DND-41 (cell line): ENCODE measurements around the gene EPN3.

Experiments used
- ATAC-seq: fragments of 200-7000 bp; cut with Tn5 transposase; 3 replicates; pipeline ENCODE4 v1.9.1; 2021; ENCODE audit warnings: low read depth; ENCODE audit not compliant: insufficient read depth
- DNase-seq: peaks from one replicate; pipeline ENCODE4 v3.0.0-alpha.2; 2020
- H2AFZ ChIP-seq: 2 replicates; pipeline ENCODE4 v1.6.0; 2012; ENCODE audit warnings: low read depth, low read length
- H3K27ac ChIP-seq: 2 replicates; pipeline ENCODE4 v1.5.1; 2012; ENCODE audit warnings: low read length, inconsistent platforms
- H3K27me3 ChIP-seq: fragments of 200-600 bp; sonication (generic); 2 replicates; pipeline ENCODE4 v1.6.0; 2012; ENCODE audit warnings: low read length, mild to moderate bottlenecking, inconsistent platforms; ENCODE audit not compliant: insufficient read depth, poor library complexity
- H3K36me3 ChIP-seq: 2 replicates; pipeline ENCODE4 v1.5.1; 2012; ENCODE audit warnings: low read length, inconsistent platforms; ENCODE audit not compliant: insufficient read depth
- H3K4me1 ChIP-seq: 2 replicates; pipeline ENCODE4 v1.5.1; 2012; ENCODE audit warnings: mild to moderate bottlenecking, low read length; ENCODE audit not compliant: insufficient read depth
- H3K4me2 ChIP-seq: 2 replicates; pipeline ENCODE4 v1.6.0; 2012; ENCODE audit warnings: mild to moderate bottlenecking, moderate library complexity, low read length, inconsistent platforms; ENCODE audit not compliant: insufficient read depth
- H3K4me3 ChIP-seq, 2 experiments: fragments of 200-600 bp in 1 of 2; shearing (Covaris generic) in 1 of 2; 2 replicates each; pipeline ENCODE4 v1.5.1; 2012 to 2016; ENCODE audit warnings: inconsistent platforms in 2 of 2, low read length in 2 of 2, mild to moderate bottlenecking in 2 of 2, low read depth in 1 of 2, moderate library complexity in 1 of 2
- H3K79me2 ChIP-seq: 2 replicates; pipeline ENCODE4 v1.6.0; 2012; ENCODE audit warnings: low read length, inconsistent platforms; ENCODE audit not compliant: insufficient read depth
- H3K9ac ChIP-seq: 2 replicates; pipeline ENCODE4 v1.6.0; 2012; ENCODE audit warnings: low read depth, mild to moderate bottlenecking, inconsistent platforms, low read length, moderate library complexity
- H3K9me3 ChIP-seq: 2 replicates; pipeline ENCODE4 v1.5.1; 2012; ENCODE audit warnings: low read length, moderate library complexity, mild to moderate bottlenecking, inconsistent platforms; ENCODE audit not compliant: insufficient read depth, severe bottlenecking
- H4K20me1 ChIP-seq: 2 replicates; pipeline ENCODE4 v1.6.0; 2012; ENCODE audit warnings: low read length; ENCODE audit not compliant: insufficient read depth
- CTCF ChIP-seq: IDR thresholded peaks from 2 replicates; pipeline ENCODE4 v1.5.1; 2012; ENCODE audit warnings: borderline replicate concordance, low read length, moderate library complexity, mild to moderate bottlenecking; ENCODE audit not compliant: poor library complexity, severe bottlenecking; ENCODE audit errors: extremely low read depth
- EZH2 ChIP-seq: IDR thresholded peaks from 3 replicates; pipeline ENCODE4 v1.6.1; 2012; ENCODE audit warnings: borderline replicate concordance, low read depth, mild to moderate bottlenecking, moderate library complexity, low read length, inconsistent platforms; ENCODE audit not compliant: severe bottlenecking

The EPN3 gene

GRCh38 chr17:50487213-50488096 lies 45.1 kb upstream of the EPN3 start:
- no peak overlapping the region for H3K4me3 ChIP-seq
- no peaks in the 10 kb centered on the region for H3K27me3 ChIP-seq
- ATAC-seq (peak; percentile 19; the same call in 1 of the 3 replicates), DNase-seq (no peak)
- H3K79me2 ChIP-seq, result peaks cover 2% of the 10 kb centered on the region; the same call in 1 of the 2 replicates
- no peak overlapping the region for H2AFZ ChIP-seq
- H3K4me2 ChIP-seq, result no peak overlapping the region
- no peaks in the 10 kb centered on the region for H3K4me1 ChIP-seq
- H4K20me1 ChIP-seq, result no peaks in the 10 kb centered on the region
- no peak overlapping the region for H3K9ac ChIP-seq
- peaks cover 36% of the 10 kb centered on the region for H3K36me3 ChIP-seq
- no peak overlapping the region for H3K27ac ChIP-seq
- no peaks in the 10 kb centered on the region for H3K9me3 ChIP-seq
- TF ChIP-seq EZH2 (no peak), CTCF (no peak)

- no peaks in the 10 kb centered on the region for H3K4me1 ChIP-seq
- H4K20me1 ChIP-seq, result no peaks in the 10 kb centered on the region
- H3K27ac ChIP-seq, result no peak overlapping the region
- ATAC-seq, result no peak
- H3K4me2 ChIP-seq, result no peak overlapping the region
- no peak for DNase-seq
- H3K36me3 ChIP-seq, result peaks cover 22% of the 10 kb centered on the region
- no peak overlapping the region for H3K9ac ChIP-seq
- no peaks in the 10 kb centered on the region for H3K9me3 ChIP-seq
- no peaks in the 10 kb centered on the region for H3K27me3 ChIP-seq
- no peaks in the 10 kb centered on the region for H3K79me2 ChIP-seq
- no peak overlapping the region for H2AFZ ChIP-seq
- TF ChIP-seq CTCF, result no peak
- no peak for TF ChIP-seq EZH2
- no peak overlapping the region for H3K4me3 ChIP-seq
Observed at GRCh38 chr17:50488880-50489279, 43.7 kb upstream of the EPN3 start.

- H3K4me2 ChIP-seq, result no peak overlapping the region
- H2AFZ ChIP-seq, result no peak overlapping the region
- H3K79me2 ChIP-seq, result no peaks in the 10 kb centered on the region
- TF ChIP-seq CTCF, result no peak
- TF ChIP-seq EZH2, result no peak
- DNase-seq, result no peak
- H3K4me3 ChIP-seq, result no peak overlapping the region
- H3K9ac ChIP-seq, result no peak overlapping the region
- H3K9me3 ChIP-seq, result no peaks in the 10 kb centered on the region
- no peaks in the 10 kb centered on the region for H3K4me1 ChIP-seq
- H4K20me1 ChIP-seq, result no peaks in the 10 kb centered on the region
- H3K27ac ChIP-seq, result no peak overlapping the region
- no peaks in the 10 kb centered on the region for H3K27me3 ChIP-seq
- H3K36me3 ChIP-seq, result no peaks in the 10 kb centered on the region
- no peak for ATAC-seq
Observed at GRCh38 chr17:50491505-50491904, 41.0 kb upstream of the EPN3 start.
